G401 (cell line): ENCODE results near the gene FMN1. TPM values are rescaled to one million over a fixed set of nuclear protein-coding genes. Genes with fewer than 3 reads are reported as not detected.

Source experiments
- DNase-seq: peaks from one replicate; pipeline ENCODE4 v3.0.0-alpha.2; 2015; ENCODE audit warnings: low spot score
- in situ Hi-C: cut with HindIII; loops from 2 replicates; pipeline ENCODE4 v1.10.0; 2016; ENCODE audit warnings: low sequenced_read_pairs, mixed read lengths
- total RNA-seq: library from RNA; depleted of rRNA; stranded (reverse); fragments of >200 nt; shearing (Covaris generic); gene quantifications from 2 replicates; pipeline ENCODE4 v1.2.3, GENCODE V29; 2014

FMN1 gene
- total RNA-seq, 1 experiment from 2014 or later = not detected

- no peak for DNase-seq
- in situ Hi-C loops = no loop called here
Observed at GRCh38 chr15:32885713-32886112, 308.8 kb downstream of the FMN1 start.

- no peak for DNase-seq
- in situ Hi-C loops = no loop called here
Observed at GRCh38 chr15:32884146-32884545, 310.4 kb downstream of the FMN1 start.

- no peak for DNase-seq
- in situ Hi-C loops = no loop called here
Observed at GRCh38 chr15:32882955-32883354, 311.6 kb downstream of the FMN1 start.

GRCh38 chr15:32881528-32881927 lies 313.0 kb downstream of the FMN1 start:
- in situ Hi-C loops = no loop called here
- no peak for DNase-seq

- in situ Hi-C loops = no loop called here
- no peak for DNase-seq
Observed at GRCh38 chr15:32880642-32881041, 313.9 kb downstream of the FMN1 start.

GRCh38 chr15:32879980-32880379 lies 314.5 kb downstream of the FMN1 start:
- DNase-seq = no peak
- in situ Hi-C loops = no loop called here

GRCh38 chr15:32878869-32879805 lies 315.4 kb downstream of the FMN1 start:
- no peak for DNase-seq

GRCh38 chr15:32878342-32878741 lies 316.2 kb downstream of the FMN1 start:
- no peak for DNase-seq
- in situ Hi-C loops = no loop called here

More at GRCh38 chr15:32878869-32879805, 315.4 kb downstream of the FMN1 start:
- in situ Hi-C loops = no loop called here

GRCh38 chr15:32877252-32878019 lies 317.1 kb downstream of the FMN1 start:
- no peak for DNase-seq
- in situ Hi-C loops = no loop called here

GRCh38 chr15:32873284-32874114 lies 321.0 kb downstream of the FMN1 start:
- no peak for DNase-seq
- in situ Hi-C loops = no loop called here

- in situ Hi-C loops = no loop called here
- DNase-seq = no peak
Observed at GRCh38 chr15:32872621-32873283, 321.8 kb downstream of the FMN1 start.

- in situ Hi-C loops = no loop called here
- DNase-seq = no peak
Observed at GRCh38 chr15:32871883-32872282, 322.6 kb downstream of the FMN1 start.

GRCh38 chr15:32870240-32871033 lies 324.1 kb downstream of the FMN1 start:
- in situ Hi-C loops = no loop called here
- DNase-seq = no peak

GRCh38 chr15:32869776-32870175 lies 324.7 kb downstream of the FMN1 start:
- DNase-seq = no peak
- in situ Hi-C loops = no loop called here

GRCh38 chr15:32867313-32867626 lies 327.2 kb downstream of the FMN1 start:
- no peak for DNase-seq
- in situ Hi-C loops = no loop called here

- in situ Hi-C loops = no loop called here
- DNase-seq = no peak
Observed at GRCh38 chr15:32866454-32867312, 327.8 kb downstream of the FMN1 start.

GRCh38 chr15:32864841-32865240 lies 329.7 kb downstream of the FMN1 start:
- DNase-seq = no peak
- in situ Hi-C loops = no loop called here
